HepG2 (cell line): ENCODE results near the gene TTC19. TPM values are rescaled to one million over a fixed set of nuclear protein-coding genes. Genes with fewer than 3 reads are reported as not detected.

ENCODE experiments used
- ELF3 ChIP-seq: IDR thresholded peaks from 2 replicates; pipeline ENCODE4 v1.6.1; 2016; ENCODE audit warnings: missing genetic modification reagents, missing compliant biosample characterization
- FOSL1 ChIP-seq: sonication (generic); formaldehyde crosslinking; IDR thresholded peaks from 2 replicates; pipeline ENCODE4 v1.9.0; 2021; ENCODE audit warnings: missing genetic modification reagents, borderline replicate concordance
- HDAC2 ChIP-seq: sonication (generic); formaldehyde crosslinking; IDR thresholded peaks from 2 replicates; pipeline ENCODE4 v1.4.0; 2020; ENCODE audit warnings: missing genetic modification reagents
- HMG20A ChIP-seq: IDR thresholded peaks from 2 replicates; pipeline ENCODE4 v1.6.1; 2016; ENCODE audit warnings: borderline replicate concordance
- HOXA7 ChIP-seq: sonication (generic); formaldehyde crosslinking; IDR thresholded peaks from 2 replicates; pipeline ENCODE4 v1.8.1; 2022; ENCODE audit warnings: mild to moderate bottlenecking, missing genetic modification reagents, moderate library complexity
- MTF2 ChIP-seq: sonication (generic); formaldehyde crosslinking; IDR thresholded peaks from 2 replicates; pipeline ENCODE4 v1.5.0; 2020; ENCODE audit warnings: missing genetic modification reagents, borderline replicate concordance
- NONO ChIP-seq, 2 experiments: fragments of 450-650 bp in 1 of 2; sonication (generic) in 1 of 2; formaldehyde crosslinking in 1 of 2; IDR thresholded peaks in 1 of 2; conservative IDR thresholded peaks in 1 of 2; 2 replicates each; pipeline versions ENCODE4 v1.6.1 to v1.8.0; 2017 to 2022; ENCODE audit warnings: mild to moderate bottlenecking in 1 of 2, missing genetic modification reagents in 1 of 2, moderate library complexity in 1 of 2
- RARG ChIP-seq: sonication (generic); formaldehyde crosslinking; IDR thresholded peaks from 2 replicates; pipeline ENCODE4 v1.4.0; 2020; ENCODE audit warnings: low read depth, mild to moderate bottlenecking, missing genetic modification reagents
- RFX1 ChIP-seq: fragments of 450-650 bp; IDR thresholded peaks from 2 replicates; pipeline ENCODE4 v1.6.1; 2017
- SAP130 ChIP-seq: IDR thresholded peaks from 2 replicates; pipeline ENCODE4 v1.6.1; 2016; ENCODE audit warnings: low read depth
- SNRNP70 ChIP-seq: fragments of 200-400 bp; formaldehyde crosslinking; IDR thresholded peaks from 2 replicates; pipeline ENCODE4 v1.6.1; 2017; ENCODE audit warnings: mild to moderate bottlenecking, low read depth, low read length, moderate library complexity
- SP4 ChIP-seq: sonication (generic); formaldehyde crosslinking; IDR thresholded peaks from 2 replicates; pipeline ENCODE4 v1.8.1; 2023; ENCODE audit warnings: mild to moderate bottlenecking, missing genetic modification reagents
- SRSF1 ChIP-seq: fragments of 200-400 bp; formaldehyde crosslinking; optimal IDR thresholded peaks from 2 replicates; pipeline ENCODE3; 2017; ENCODE audit warnings: mild to moderate bottlenecking, low read depth, low read length, moderate library complexity
- XRCC5 ChIP-seq: fragments of 200-400 bp; formaldehyde crosslinking; optimal IDR thresholded peaks from 2 replicates; pipeline ENCODE3; 2017; ENCODE audit warnings: mild to moderate bottlenecking, low read length
- YEATS2 ChIP-seq: sonication (generic); formaldehyde crosslinking; IDR thresholded peaks from 2 replicates; pipeline ENCODE4 v1.4.0; 2020; ENCODE audit warnings: missing genetic modification reagents, borderline replicate concordance
- ZFP1 ChIP-seq: IDR thresholded peaks from 2 replicates; pipeline ENCODE4 v1.6.1; 2016
- ZFP41 ChIP-seq: sonication (generic); formaldehyde crosslinking; IDR thresholded peaks from 2 replicates; pipeline ENCODE4 v1.4.0; 2020; ENCODE audit warnings: mild to moderate bottlenecking, missing genetic modification reagents, borderline replicate concordance
- ZHX1 ChIP-seq: sonication (generic); formaldehyde crosslinking; IDR thresholded peaks from 2 replicates; pipeline ENCODE4 v1.8.1; 2022; ENCODE audit warnings: low read depth, mild to moderate bottlenecking, missing genetic modification reagents
- ZNF569 ChIP-seq: sonication (generic); formaldehyde crosslinking; IDR thresholded peaks from 2 replicates; pipeline ENCODE4 v1.5.0; 2020; ENCODE audit warnings: mild to moderate bottlenecking, missing genetic modification reagents, moderate library complexity, borderline replicate concordance
- ZNF724P ChIP-seq: sonication (generic); formaldehyde crosslinking; IDR thresholded peaks from 2 replicates; pipeline ENCODE4 v1.8.0; 2022; ENCODE audit warnings: missing genetic modification reagents, borderline replicate concordance
- polyA plus RNA-seq, 8 experiments: library from polyadenylated mRNA; depleted of rRNA in 3 of 8; stranded (reverse) in 7 of 8; unstranded in 1 of 8; fragments of >200 nt; fragmentation: Illumina TruSeq in 4 of 8; extraction: Trizol in 4 of 8; gene quantifications; 2 replicates each; pipeline versions ENCODE4 v1.2.1 to v1.2.3, GENCODE V29; 2011 to 2016; ENCODE audit warnings: low read depth in 4 of 8, missing spikeins in 1 of 8, mixed read lengths in 1 of 8; ENCODE audit not compliant: insufficient read depth in 1 of 8
- total RNA-seq, 5 experiments: library from RNA; depleted of rRNA; stranded (reverse); fragments of >200 nt; fragmentation: Illumina TruSeq; extraction: Trizol; gene quantifications; 2 replicates each; pipeline ENCODE4 v1.2.3, GENCODE V29; 2016; ENCODE audit warnings: low read depth in 1 of 5
- TF ChIP-seq, protein P1 (sequence below): sonication (generic); formaldehyde crosslinking; IDR thresholded peaks from 2 replicates; pipeline ENCODE4 v1.4.0; 2020; ENCODE audit warnings: missing genetic modification reagents
- TF ChIP-seq, protein P2 (sequence below): sonication (generic); formaldehyde crosslinking; conservative IDR thresholded peaks from 2 replicates; pipeline ENCODE4 v1.8.0; 2022; ENCODE audit warnings: low read depth, missing genetic modification reagents
- TF ChIP-seq, protein P3 (sequence below): sonication (generic); formaldehyde crosslinking; IDR thresholded peaks from 2 replicates; pipeline ENCODE4 v1.5.0; 2020; ENCODE audit warnings: mild to moderate bottlenecking, low read depth, missing genetic modification reagents, borderline replicate concordance

The TTC19 gene
- total and polyA plus RNA-seq, 2 of the 13 experiments (the other 11 are each of a cell fraction or from before 2014, with no cell fraction given) = 4.4 to 24.3 TPM

- TF ChIP-seq HDAC2 (CRISPR knock-in tag) (peak; percentile 95), MTF2 (CRISPR knock-in tag) (no peak; the same call in 1 of the 2 replicates), HMG20A (CRISPR knock-in tag) (peak; percentile 58; the same call in 1 of the 2 replicates), RFX1 (no peak), ZNF569 (CRISPR knock-in tag) (0 out of 2 replicates have a peak, but pooled peaks have one; percentile 23), SRSF1 (peak; percentile 70), ZFP41 (CRISPR knock-in tag) (peak; percentile 76; the same call in 1 of the 2 replicates), SAP130 (CRISPR knock-in tag) (peak; percentile 98), YEATS2 (CRISPR knock-in tag) (peak; percentile 92), ZNF724P (CRISPR knock-in tag) (peak; percentile 88; the same call in 1 of the 2 replicates), SP4 (peak; percentile 93), ZHX1 (CRISPR knock-in tag) (peak; percentile 100), NONO (IDR thresholded peaks at IDR 0.05) (no peak), NONO (CRISPR knock-in tag; conservative IDR thresholded peaks at IDR 0.05) (peak; percentile 100), SNRNP70 (no peak), ELF3 (CRISPR knock-in tag) (peak; percentile 84), RARG (CRISPR knock-in tag) (no peak), XRCC5 (peak; percentile 71), FOSL1 (no peak), ZFP1 (CRISPR knock-in tag) (no peak), HOXA7 (CRISPR knock-in tag) (peak; percentile 83; the same call in 1 of the 2 replicates)
- TF ChIP-seq, protein P1, sequence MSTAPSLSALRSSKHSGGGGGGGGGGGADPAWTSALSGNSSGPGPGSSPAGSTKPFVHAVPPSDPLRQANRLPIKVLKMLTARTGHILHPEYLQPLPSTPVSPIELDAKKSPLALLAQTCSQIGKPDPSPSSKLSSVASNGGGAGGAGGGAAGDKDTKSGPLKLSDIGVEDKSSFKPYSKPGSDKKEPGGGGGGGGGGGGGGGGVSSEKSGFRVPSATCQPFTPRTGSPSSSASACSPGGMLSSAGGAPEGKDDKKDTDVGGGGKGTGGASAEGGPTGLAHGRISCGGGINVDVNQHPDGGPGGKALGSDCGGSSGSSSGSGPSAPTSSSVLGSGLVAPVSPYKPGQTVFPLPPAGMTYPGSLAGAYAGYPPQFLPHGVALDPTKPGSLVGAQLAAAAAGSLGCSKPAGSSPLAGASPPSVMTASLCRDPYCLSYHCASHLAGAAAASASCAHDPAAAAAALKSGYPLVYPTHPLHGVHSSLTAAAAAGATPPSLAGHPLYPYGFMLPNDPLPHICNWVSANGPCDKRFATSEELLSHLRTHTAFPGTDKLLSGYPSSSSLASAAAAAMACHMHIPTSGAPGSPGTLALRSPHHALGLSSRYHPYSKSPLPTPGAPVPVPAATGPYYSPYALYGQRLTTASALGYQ = peak; percentile 74; the same call in 1 of the 2 replicates
- TF ChIP-seq, protein P2, sequence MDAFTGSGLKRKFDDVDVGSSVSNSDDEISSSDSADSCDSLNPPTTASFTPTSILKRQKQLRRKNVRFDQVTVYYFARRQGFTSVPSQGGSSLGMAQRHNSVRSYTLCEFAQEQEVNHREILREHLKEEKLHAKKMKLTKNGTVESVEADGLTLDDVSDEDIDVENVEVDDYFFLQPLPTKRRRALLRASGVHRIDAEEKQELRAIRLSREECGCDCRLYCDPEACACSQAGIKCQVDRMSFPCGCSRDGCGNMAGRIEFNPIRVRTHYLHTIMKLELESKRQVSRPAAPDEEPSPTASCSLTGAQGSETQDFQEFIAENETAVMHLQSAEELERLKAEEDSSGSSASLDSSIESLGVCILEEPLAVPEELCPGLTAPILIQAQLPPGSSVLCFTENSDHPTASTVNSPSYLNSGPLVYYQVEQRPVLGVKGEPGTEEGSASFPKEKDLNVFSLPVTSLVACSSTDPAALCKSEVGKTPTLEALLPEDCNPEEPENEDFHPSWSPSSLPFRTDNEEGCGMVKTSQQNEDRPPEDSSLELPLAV (CRISPR knock-in tag) = peak; percentile 95
- TF ChIP-seq, protein P3, sequence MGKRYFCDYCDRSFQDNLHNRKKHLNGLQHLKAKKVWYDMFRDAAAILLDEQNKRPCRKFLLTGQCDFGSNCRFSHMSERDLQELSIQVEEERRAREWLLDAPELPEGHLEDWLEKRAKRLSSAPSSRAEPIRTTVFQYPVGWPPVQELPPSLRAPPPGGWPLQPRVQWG = no peak
Observed at GRCh38 chr17:15999141-15999973, at the start of gene TTC19, which contains the start of gene ZSWIM7 (continued).
